ENCODE measurements around the gene ZKSCAN4.

Gene ZKSCAN4

DNA sequence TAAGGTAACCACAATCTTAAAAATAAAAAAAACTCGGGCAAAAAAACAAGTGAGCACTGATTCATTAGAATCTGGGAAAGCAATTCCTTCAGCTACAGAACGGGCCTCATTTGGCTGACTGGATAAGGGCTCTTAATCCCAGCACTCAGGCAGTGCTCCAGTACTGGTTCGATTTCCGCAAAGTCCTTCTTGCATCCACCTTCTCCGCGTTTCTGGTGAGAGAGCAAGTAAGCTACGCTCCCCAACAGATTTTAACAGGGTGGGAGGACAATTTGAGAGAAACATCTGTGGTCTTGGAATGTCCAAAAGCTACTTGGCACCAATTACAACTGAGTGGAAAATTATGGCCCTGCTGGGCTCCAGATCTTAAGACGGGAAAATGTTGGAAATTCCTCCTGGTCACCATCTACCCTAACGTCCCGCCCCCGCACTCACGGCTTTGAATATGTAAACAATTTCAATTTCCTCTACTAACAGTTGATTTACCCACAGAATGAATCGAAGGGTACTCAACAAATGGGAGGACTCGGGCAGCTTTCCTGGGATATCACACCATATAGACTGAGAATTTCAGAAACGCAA, 45.0 kb downstream of the ZKSCAN4 start:
- no peak for TF ChIP-seq TAF1 (IDR thresholded peaks at IDR 0.05; ENCODE audit: low read depth)
- TF ChIP-seq ZBTB7A (IDR thresholded peaks at IDR 0.05; ENCODE audit: low read depth): no peak
- no peak for TF ChIP-seq FOXM1 (IDR thresholded peaks at IDR 0.05; ENCODE audit: borderline replicate concordance, low read depth)
- TF ChIP-seq MAX (IDR thresholded peaks at IDR 0.05): no peak
- TF ChIP-seq EP300 (IDR thresholded peaks at IDR 0.05; ENCODE audit: borderline replicate concordance): no peak
- TF ChIP-seq CREB1 (IDR thresholded peaks at IDR 0.05; ENCODE audit: low read depth): no peak
- TF ChIP-seq, protein P1, sequence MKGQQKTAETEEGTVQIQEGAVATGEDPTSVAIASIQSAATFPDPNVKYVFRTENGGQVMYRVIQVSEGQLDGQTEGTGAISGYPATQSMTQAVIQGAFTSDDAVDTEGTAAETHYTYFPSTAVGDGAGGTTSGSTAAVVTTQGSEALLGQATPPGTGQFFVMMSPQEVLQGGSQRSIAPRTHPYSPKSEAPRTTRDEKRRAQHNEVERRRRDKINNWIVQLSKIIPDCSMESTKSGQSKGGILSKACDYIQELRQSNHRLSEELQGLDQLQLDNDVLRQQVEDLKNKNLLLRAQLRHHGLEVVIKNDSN (IDR thresholded peaks at IDR 0.05): no peak
- no peak for TF ChIP-seq CEBPB (IDR thresholded peaks at IDR 0.05)
- TF ChIP-seq EGR1 (IDR thresholded peaks at IDR 0.05): no peak
- TF ChIP-seq TEAD4 (IDR thresholded peaks at IDR 0.05): no peak
- TF ChIP-seq TCF12 (IDR thresholded peaks at IDR 0.05; ENCODE audit: low read depth): no peak
- no peak for TF ChIP-seq NFIC (IDR thresholded peaks at IDR 0.05)
- TF ChIP-seq YY1 (IDR thresholded peaks at IDR 0.05; ENCODE audit: low read depth): no peak
- no peak for TF ChIP-seq REST (IDR thresholded peaks at IDR 0.05; ENCODE audit: low read depth)
- no peak for TF ChIP-seq RAD21 (IDR thresholded peaks at IDR 0.05; ENCODE audit: low read depth)

GRCh38 chr6:28206527-28206926, 45.5 kb downstream of the ZKSCAN4 start:
- TF ChIP-seq, protein P1 (IDR thresholded peaks at IDR 0.05): no peak
- TF ChIP-seq CEBPB (IDR thresholded peaks at IDR 0.05) (no peak), EGR1 (IDR thresholded peaks at IDR 0.05) (no peak), REST (IDR thresholded peaks at IDR 0.05; ENCODE audit: low read depth) (no peak), TCF12 (IDR thresholded peaks at IDR 0.05; ENCODE audit: low read depth) (no peak), ZBTB7A (IDR thresholded peaks at IDR 0.05; ENCODE audit: low read depth) (no peak), TEAD4 (IDR thresholded peaks at IDR 0.05) (no peak), TAF1 (IDR thresholded peaks at IDR 0.05; ENCODE audit: low read depth) (no peak), EP300 (IDR thresholded peaks at IDR 0.05; ENCODE audit: borderline replicate concordance) (no peak), YY1 (IDR thresholded peaks at IDR 0.05; ENCODE audit: low read depth) (no peak), FOXM1 (IDR thresholded peaks at IDR 0.05; ENCODE audit: borderline replicate concordance, low read depth) (no peak), NFIC (IDR thresholded peaks at IDR 0.05) (no peak), MAX (IDR thresholded peaks at IDR 0.05) (no peak), CREB1 (IDR thresholded peaks at IDR 0.05; ENCODE audit: low read depth) (no peak), RAD21 (IDR thresholded peaks at IDR 0.05; ENCODE audit: low read depth) (no peak)

DNA sequence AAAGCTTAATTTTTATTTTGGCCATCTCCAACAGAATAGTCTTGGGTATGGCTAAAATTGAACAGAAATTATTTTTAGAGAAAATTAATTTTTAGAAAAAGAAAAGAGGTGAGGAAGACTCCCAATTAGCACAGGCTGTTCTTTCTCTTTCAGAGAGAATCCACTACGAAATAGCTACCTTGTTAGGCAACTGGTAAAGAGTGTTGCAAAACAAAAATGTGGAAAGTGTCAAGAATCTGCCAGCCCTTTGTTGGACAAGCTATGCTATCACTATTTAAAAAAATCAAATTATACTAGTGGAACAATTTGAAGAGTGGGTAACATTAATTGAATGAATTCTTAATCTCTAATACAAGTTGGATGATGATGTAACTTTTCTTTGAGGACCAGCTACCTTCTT, 46.2 kb downstream of the ZKSCAN4 start:
- TF ChIP-seq TEAD4 (IDR thresholded peaks at IDR 0.05) (no peak), REST (IDR thresholded peaks at IDR 0.05; ENCODE audit: low read depth) (no peak), EGR1 (IDR thresholded peaks at IDR 0.05) (no peak)

- TF ChIP-seq RAD21 (IDR thresholded peaks at IDR 0.05; ENCODE audit: low read depth) (no peak), EGR1 (IDR thresholded peaks at IDR 0.05) (no peak), MAX (IDR thresholded peaks at IDR 0.05) (no peak), YY1 (IDR thresholded peaks at IDR 0.05; ENCODE audit: low read depth) (no peak)
Measured at GRCh38 chr6:28203201-28203600, 48.9 kb downstream of the ZKSCAN4 start.
